Colonic mucosa (tissue), 4 donors: Measurements from ENCODE around the gene MPP3. TPM values are rescaled to one million over a fixed set of nuclear protein-coding genes. Genes with fewer than 3 reads are reported as not detected.
"Not testable (repeated sequence)": the region's sequence is repeated elsewhere in the genome, so short reads cannot be mapped to it uniquely, and the experiment has no call there.

ENCODE experiments used
- DNase-seq: peaks from one replicate; pipeline ENCODE4 v3.0.0-alpha.2; 2020
- H3K27ac ChIP-seq: fragments of 200-600 bp; one replicate; pipeline ENCODE4 v1.8.0; 2021
- H3K27me3 ChIP-seq: fragments of 200-600 bp; one replicate; pipeline ENCODE4 v1.8.0; 2021
- H3K36me3 ChIP-seq: fragments of 200-600 bp; one replicate; pipeline ENCODE4 v1.8.0; 2021
- H3K4me1 ChIP-seq: fragments of 200-600 bp; one replicate; pipeline ENCODE4 v1.8.0; 2021; ENCODE audit warnings: mild to moderate bottlenecking
- H3K4me3 ChIP-seq: fragments of 200-600 bp; one replicate; pipeline ENCODE4 v1.8.0; 2021
- H3K9ac ChIP-seq, 2 donors: one replicate each; pipeline ENCODE4 v1.7.0; 2013; ENCODE audit warnings: control low read depth in 2 of 2, low read depth in 2 of 2, low read length in 2 of 2
- H3K9me3 ChIP-seq: fragments of 200-600 bp; one replicate; pipeline ENCODE4 v1.8.0; 2021
- intact Hi-C: fragments of 100-400 bp; cut with DNase I; formaldehyde crosslinking; loops from one replicate; pipeline ENCODE4 v1.14.1; 2022
- total RNA-seq, 2 donors: library from RNA; stranded (reverse); fragmentation: NEBNext Ultra II Directional in 1 of 2; extraction: Animal tissue kit (Norgen Biotek cat#: 25700) in 1 of 2; gene quantifications; one replicate each; pipeline ENCODE4 v1.2.1, GENCODE V29; 2021
- TF ChIP-seq, protein P1 (sequence below): fragments of 200-600 bp; IDR thresholded peaks from one replicate; pipeline ENCODE4 v1.8.0; 2022; ENCODE audit warnings: antibody characterized with exemption, mild to moderate bottlenecking
- donor health status: healthy.
- donor health status: DM: no; HTN: no; CAD: no.
- donor health status: DM: no; HTN: no; CAD: no.

Gene MPP3
- total RNA-seq, 2 donors from 2014 or later = 1.9 to 3.1 TPM

DNA sequence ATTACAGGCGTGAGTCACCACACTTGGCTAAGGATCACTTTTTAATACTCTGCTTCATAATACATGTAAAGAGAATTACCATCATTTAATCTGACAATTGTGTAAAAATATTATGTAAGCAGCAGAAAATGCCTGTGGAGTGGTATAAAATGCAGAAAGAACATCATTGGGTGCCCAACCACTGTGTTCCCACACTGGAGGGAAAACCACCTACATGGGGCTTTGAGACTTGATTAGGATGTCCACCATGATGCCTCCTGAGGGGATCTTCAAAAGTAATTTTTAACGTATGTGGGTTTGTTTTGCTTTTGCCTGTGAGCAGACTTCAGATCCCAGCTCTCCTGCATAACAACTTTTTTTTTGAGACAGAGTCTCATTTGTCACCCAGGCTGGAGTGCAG, 33.9 kb downstream of the MPP3 start:
- TF ChIP-seq, protein P1, sequence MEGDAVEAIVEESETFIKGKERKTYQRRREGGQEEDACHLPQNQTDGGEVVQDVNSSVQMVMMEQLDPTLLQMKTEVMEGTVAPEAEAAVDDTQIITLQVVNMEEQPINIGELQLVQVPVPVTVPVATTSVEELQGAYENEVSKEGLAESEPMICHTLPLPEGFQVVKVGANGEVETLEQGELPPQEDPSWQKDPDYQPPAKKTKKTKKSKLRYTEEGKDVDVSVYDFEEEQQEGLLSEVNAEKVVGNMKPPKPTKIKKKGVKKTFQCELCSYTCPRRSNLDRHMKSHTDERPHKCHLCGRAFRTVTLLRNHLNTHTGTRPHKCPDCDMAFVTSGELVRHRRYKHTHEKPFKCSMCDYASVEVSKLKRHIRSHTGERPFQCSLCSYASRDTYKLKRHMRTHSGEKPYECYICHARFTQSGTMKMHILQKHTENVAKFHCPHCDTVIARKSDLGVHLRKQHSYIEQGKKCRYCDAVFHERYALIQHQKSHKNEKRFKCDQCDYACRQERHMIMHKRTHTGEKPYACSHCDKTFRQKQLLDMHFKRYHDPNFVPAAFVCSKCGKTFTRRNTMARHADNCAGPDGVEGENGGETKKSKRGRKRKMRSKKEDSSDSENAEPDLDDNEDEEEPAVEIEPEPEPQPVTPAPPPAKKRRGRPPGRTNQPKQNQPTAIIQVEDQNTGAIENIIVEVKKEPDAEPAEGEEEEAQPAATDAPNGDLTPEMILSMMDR = no peak
- no peaks in the 10 kb centered on the region for H3K36me3 ChIP-seq

DNA sequence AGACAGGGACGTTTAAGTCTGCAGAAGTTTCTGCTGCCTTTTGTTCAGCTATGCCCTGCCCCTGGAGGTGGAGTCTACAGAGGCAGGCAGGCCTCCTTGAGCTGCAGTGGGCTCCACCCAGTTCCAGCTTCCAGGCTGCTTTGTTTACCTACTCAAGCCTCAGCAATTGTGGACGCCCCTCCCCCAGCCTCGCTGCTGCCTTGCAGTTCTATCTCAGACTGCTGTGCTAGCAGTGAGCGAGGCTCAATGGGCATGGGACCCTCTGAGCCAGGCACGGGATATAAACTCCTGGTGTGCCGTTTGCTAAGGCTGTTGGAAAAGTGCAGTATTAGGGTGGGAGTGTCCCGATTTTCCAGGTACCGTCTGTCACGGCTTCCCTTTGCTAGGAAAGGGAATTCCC, 34.9 kb downstream of the MPP3 start:
- H3K36me3 ChIP-seq, DNase-seq, H3K9me3 ChIP-seq, H3K4me3 ChIP-seq, H3K9ac ChIP-seq, intact Hi-C loops, H3K4me1 ChIP-seq, H3K27me3 ChIP-seq, H3K27ac ChIP-seq: not testable (repeated sequence)

More for the DNA sequence above, 33.9 kb downstream of the MPP3 start:
- H3K9me3 ChIP-seq = no peaks in the 10 kb centered on the region
- DNase-seq = no peak
- no peaks in the 10 kb centered on the region for H3K4me1 ChIP-seq
- intact Hi-C loops = no loop called here
- H3K9ac ChIP-seq = no peak overlapping the region
- H3K27ac ChIP-seq = no peak overlapping the region
- no peaks in the 10 kb centered on the region for H3K27me3 ChIP-seq
- no peak overlapping the region for H3K4me3 ChIP-seq

DNA sequence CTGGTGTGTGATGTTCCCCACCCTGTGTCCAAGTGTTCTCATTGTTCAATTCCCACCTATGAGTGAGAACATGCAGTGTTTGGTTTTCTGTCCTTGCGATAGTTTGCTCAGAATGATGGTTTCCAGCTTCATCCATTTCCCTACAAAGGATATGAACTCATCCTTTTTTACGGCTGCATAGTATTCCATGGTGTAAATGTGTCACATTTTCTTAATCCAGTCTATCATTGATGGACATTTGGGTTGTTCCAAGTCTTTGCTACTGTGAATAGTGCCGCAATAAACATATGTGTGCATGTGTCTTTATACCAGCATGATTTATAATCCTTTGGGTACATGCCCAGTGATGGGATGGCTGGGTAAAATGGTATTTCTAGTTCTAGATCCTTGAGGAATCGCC, 40.3 kb downstream of the MPP3 start:
- H3K9ac ChIP-seq, H3K27me3 ChIP-seq, H3K4me3 ChIP-seq, DNase-seq, H3K9me3 ChIP-seq, H3K4me1 ChIP-seq, intact Hi-C loops, H3K27ac ChIP-seq, H3K36me3 ChIP-seq: not testable (repeated sequence)

DNA sequence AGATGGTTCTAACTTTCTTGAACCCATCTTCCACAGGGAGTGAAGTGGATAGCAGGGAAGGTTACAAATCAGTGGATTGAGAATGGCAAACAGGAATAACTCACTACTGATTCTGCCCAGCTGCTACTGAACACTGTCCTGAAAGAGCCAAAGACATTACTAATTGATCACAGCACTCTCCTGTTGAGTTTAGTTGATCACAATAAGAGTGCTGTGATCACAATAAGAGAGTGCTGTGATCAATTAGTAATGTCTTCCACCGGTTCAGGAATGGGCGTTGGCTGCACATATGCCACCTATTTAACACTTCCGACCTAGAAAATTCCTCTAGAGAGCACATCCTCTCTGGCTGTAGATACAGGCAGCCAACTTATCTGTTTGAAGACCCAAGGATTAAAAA, 41.4 kb downstream of the MPP3 start:
- Histone ChIP-seq H3K4me3 (no peak overlapping the region), H3K27ac (no peak overlapping the region), H3K27me3 (no peaks in the 10 kb centered on the region), H3K9me3 (no peaks in the 10 kb centered on the region), H3K4me1 (no peaks in the 10 kb centered on the region), H3K9ac (no peak overlapping the region), H3K36me3 (no peaks in the 10 kb centered on the region)
- intact Hi-C loops = no loop called here
- DNase-seq = no peak
- TF ChIP-seq, protein P1 = no peak

DNA sequence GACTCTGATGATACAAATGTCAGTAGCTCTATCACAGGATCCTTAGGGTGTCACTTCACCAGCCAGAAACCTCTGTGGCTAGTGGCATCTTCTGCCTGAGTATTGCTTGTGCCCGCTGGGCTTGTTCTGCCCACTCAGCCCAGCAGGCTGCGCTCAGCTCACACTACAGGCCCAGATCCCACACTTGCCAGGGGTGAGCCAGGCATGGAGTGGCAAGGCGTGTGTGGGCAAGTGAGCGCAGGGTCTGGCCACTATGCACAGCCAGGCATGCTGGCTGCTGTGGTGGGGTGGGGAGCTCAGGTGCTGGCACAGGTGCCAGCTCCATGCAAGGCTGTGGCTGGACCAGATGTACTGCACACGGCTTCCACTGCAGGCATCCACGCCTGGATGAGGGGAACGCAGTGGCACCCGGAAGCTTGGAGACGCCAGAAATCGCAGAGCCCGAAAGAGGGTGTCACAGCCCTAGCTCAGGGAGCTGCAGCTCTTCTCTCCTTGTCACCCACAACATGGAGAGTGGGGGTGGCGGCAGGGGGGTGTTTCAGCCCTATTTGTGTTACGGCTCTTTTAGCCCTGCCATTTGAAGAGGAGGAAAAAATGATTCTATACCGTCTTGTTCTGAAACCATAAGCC, 42.5 kb downstream of the MPP3 start:
- intact Hi-C loops = no loop called here
- Histone ChIP-seq H3K9me3 (no peaks in the 10 kb centered on the region), H3K36me3 (no peaks in the 10 kb centered on the region), H3K4me1 (no peaks in the 10 kb centered on the region), H3K27ac (no peak overlapping the region), H3K27me3 (no peaks in the 10 kb centered on the region), H3K4me3 (no peak overlapping the region), H3K9ac (no peak overlapping the region)
- TF ChIP-seq, protein P1 = no peak
- no peak for DNase-seq

DNA sequence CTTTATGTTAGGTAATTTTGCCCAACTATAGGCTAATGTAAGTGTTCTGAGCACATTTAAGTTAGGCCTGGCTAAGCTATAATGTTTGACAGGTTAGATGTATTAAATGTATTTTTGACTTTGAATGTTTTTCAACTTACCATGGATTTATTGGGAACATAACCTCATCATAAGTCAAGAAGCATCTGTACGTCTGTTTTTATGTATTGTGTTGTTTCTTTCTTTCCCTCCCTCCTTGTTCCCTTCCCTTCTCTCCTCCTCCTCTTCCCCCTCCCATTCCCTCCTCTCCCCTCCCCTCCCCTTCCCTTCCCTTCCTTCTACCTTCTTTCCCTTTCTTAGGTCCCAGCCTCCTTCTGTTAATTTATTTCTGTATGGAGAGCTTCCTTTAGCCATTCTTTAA, 43.5 kb downstream of the MPP3 start:
- intact Hi-C loops = loop anchor here (5.0 kb wide), 1 partner anchor 58 kb away; the partner anchor contains the start of gene CD300LG
- Histone ChIP-seq H3K9me3 (no peaks in the 10 kb centered on the region), H3K4me1 (no peaks in the 10 kb centered on the region), H3K27ac (no peak overlapping the region), H3K27me3 (no peaks in the 10 kb centered on the region), H3K36me3 (no peaks in the 10 kb centered on the region), H3K9ac (no peak overlapping the region), H3K4me3 (no peak overlapping the region)
- DNase-seq = no peak
- TF ChIP-seq, protein P1 = no peak
